ENCODE results near the gene WRNIP1. TPM values are rescaled to one million over a fixed set of nuclear protein-coding genes. Genes with fewer than 3 reads are reported as not detected.

The WRNIP1 gene
- total RNA-seq, 4 donors from 2014 or later = 62.6 to 89.4 (median 76.2) TPM

DNA sequence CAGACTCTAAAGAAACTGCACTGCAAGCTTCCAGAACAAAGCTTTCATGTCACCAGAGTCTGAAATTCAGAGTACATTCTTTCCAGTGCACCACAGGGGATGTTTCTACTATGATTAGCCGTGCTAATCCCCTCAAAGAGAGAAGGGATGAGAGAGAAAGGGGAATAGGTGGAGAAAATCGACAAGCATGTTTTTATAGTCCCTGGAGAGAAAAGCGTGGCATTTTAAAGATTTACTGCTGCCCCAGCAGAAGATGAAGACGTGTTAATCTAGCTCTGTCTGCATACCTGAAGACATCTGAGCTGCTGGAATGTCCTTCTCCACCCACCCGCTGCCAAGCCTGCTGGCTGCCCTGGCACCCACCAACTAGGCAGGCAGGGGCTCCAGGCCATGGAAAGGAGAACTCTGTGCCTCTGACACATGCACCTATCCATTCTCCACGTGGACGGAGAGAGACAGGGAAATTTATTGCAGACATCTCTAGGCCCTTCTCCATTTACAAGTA is 18.6 kb upstream of the WRNIP1 start:
- 65 to 67% methylated on average over 7 of the region's 7 CpGs for WGBS, 2 donors
- Histone ChIP-seq H3K36me3 (no peaks in the 10 kb centered on the region), H3K4me3 (no peak overlapping the region), H3K27ac (no peak overlapping the region), H3K4me1 (peaks cover 0 to 9% (median 2%) of the 10 kb centered on the region in 4 donors), H3K27me3 (no peaks in the 10 kb centered on the region), H3K9me3 (no peaks in the 10 kb centered on the region)
- TF ChIP-seq, protein P1, sequence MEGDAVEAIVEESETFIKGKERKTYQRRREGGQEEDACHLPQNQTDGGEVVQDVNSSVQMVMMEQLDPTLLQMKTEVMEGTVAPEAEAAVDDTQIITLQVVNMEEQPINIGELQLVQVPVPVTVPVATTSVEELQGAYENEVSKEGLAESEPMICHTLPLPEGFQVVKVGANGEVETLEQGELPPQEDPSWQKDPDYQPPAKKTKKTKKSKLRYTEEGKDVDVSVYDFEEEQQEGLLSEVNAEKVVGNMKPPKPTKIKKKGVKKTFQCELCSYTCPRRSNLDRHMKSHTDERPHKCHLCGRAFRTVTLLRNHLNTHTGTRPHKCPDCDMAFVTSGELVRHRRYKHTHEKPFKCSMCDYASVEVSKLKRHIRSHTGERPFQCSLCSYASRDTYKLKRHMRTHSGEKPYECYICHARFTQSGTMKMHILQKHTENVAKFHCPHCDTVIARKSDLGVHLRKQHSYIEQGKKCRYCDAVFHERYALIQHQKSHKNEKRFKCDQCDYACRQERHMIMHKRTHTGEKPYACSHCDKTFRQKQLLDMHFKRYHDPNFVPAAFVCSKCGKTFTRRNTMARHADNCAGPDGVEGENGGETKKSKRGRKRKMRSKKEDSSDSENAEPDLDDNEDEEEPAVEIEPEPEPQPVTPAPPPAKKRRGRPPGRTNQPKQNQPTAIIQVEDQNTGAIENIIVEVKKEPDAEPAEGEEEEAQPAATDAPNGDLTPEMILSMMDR (IDR thresholded peaks at IDR 0.05) = no peak
- TF ChIP-seq POLR2A (IDR thresholded peaks at IDR 0.05) (no peak), EP300 (IDR thresholded peaks at IDR 0.05) (no peak)
- DNase-seq (ENCODE audit: low spot score in 2 of 2) = no peak

DNA sequence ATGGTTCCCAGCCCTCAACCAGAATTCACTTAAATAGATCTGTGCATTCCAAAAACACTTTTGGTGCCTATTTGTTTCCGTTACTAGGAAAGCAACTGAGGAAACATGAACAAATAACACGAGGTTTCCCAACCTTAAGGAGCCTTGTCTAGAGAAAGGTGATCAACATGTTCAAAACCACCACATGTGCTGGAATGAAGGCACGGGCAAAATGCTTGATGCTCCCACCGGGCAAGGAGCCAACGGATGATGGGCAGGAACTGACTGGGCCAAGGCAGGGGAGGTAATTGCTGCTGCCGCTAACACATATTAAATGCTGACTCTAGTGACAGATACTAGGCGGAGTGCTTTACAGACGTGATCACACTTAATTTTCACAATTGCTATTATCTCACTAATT is 17.0 kb upstream of the WRNIP1 start:
- Histone ChIP-seq H3K27ac (no peak overlapping the region), H3K27me3 (no peaks in the 10 kb centered on the region)
- WGBS, 2 donors = 69 to 72% methylated on average over 8 of the region's 8 CpGs

DNA sequence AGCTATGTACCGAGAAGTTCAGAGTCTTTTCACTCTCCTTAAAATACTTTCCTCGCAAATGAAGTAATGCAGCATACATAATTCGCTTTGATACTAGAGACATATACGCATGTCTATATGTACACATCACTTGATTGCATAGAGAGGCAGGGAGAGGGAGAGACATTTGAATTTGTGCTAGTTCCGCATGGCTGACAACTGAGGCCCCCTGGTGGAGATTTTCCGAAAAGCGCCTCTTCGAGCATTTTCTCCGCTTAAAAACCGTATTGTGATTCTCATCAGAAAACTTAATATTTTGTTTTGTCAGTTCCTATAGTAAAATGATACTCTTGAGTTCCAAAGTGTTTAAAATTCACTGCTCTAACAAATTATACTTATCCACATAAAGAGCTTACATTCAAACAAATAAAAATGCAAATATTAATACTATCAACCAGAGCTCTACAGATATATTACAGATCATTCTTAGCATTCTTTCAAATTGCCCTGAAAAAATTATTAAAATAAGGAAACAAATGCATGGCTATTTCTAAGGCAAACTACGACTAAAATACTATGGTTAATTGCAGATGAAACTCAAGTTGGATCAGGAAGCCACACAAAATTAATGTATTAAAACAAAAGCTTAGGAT is 15.1 kb upstream of the WRNIP1 start:
- Histone ChIP-seq H3K27me3 (no peaks in the 10 kb centered on the region), H3K36me3 (no peaks in the 10 kb centered on the region), H3K9me3 (no peaks in the 10 kb centered on the region), H3K27ac (no peak overlapping the region), H3K4me3 (peak overlapping the region in 1 of 4 donors; percentile 15), H3K4me1 (peaks cover 0 to 12% (median 2%) of the 10 kb centered on the region in 4 donors)
- WGBS, 2 donors = 5 to 6% methylated on average over 11 of the region's 11 CpGs
- no peak for TF ChIP-seq EP300 (IDR thresholded peaks at IDR 0.05)
- TF ChIP-seq POLR2A (IDR thresholded peaks at IDR 0.05) = no peak
- TF ChIP-seq, protein P1 (IDR thresholded peaks at IDR 0.05) = peak; percentile 68 to 85 (median 81)
- DNase-seq (ENCODE audit: low spot score in 2 of 2) = peak; percentile 45 to 80

More for the DNA sequence above, 17.0 kb upstream of the WRNIP1 start:
- Histone ChIP-seq H3K4me1 (peaks cover 0 to 9% (median 2%) of the 10 kb centered on the region in 4 donors), H3K36me3 (no peaks in the 10 kb centered on the region), H3K9me3 (no peaks in the 10 kb centered on the region), H3K4me3 (no peak overlapping the region)
- TF ChIP-seq, protein P1 (IDR thresholded peaks at IDR 0.05) = no peak
- TF ChIP-seq POLR2A (IDR thresholded peaks at IDR 0.05) = no peak
- no peak for TF ChIP-seq EP300 (IDR thresholded peaks at IDR 0.05)
- no peak for DNase-seq (ENCODE audit: low spot score in 2 of 2)

DNA sequence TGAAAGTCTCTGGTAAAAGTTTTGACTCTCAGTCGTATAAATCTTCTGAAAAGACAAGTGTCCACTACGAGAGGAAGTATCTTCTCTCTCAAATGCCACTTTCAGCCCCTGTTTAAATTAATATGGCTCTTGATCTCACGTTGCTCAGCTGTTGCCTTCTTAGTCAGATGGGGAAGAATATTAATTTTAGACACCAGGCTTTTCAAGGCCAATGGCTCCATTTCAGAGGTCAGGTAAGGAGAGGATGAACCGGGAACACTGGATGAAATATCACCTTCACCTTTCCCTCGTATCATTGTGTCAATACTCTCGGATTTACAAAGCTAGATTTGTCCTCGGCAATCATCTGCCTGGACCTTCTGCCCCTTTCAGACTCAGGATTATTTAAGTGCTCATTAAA is 14.4 kb upstream of the WRNIP1 start, which contains the start of gene MYLK4:
TSS of gene MYLK4 (minus strand) at position 91 of the 400 bp plus-strand sequence. CDS start 1,628 bp downstream, outside the sequence.
- TF ChIP-seq, protein P1 (IDR thresholded peaks at IDR 0.05) = no peak
- TF ChIP-seq POLR2A (IDR thresholded peaks at IDR 0.05) (no peak), EP300 (IDR thresholded peaks at IDR 0.05) (no peak)
- Histone ChIP-seq H3K36me3 (no peaks in the 10 kb centered on the region), H3K27ac (no peak within 1 kb of the TSS), H3K4me1 (peaks cover 0 to 12% (median 2%) of the 10 kb centered on the region in 4 donors), H3K9me3 (no peaks in the 10 kb centered on the region), H3K4me3 (peak within 1 kb of the TSS in 1 of 4 donors; percentile 15), H3K27me3 (no peaks in the 10 kb centered on the region)
- no peak for DNase-seq (ENCODE audit: low spot score in 2 of 2)
- 85 to 87% methylated on average over 7 of the region's 7 CpGs for WGBS, 2 donors

DNA sequence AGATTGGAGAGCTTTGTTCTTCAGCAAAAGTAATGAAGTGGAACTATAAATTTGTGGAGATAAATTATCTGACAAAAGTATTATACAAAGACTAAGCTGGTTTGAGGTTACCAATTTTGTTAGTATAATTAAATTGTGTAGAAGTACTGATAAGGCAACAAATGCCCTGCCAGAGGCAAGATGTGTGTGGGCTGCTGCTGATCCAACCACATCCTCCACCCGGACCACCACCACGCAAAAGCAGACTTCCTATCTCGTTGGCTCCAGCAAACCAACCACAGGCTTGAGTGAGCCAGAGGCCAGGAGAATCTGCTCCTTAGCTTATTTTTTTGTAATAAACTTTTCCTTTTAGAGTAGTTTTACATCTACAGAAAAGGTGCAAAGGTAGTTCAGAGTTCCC is 13.3 kb upstream of the WRNIP1 start:
- WGBS, 2 donors = 64 to 89% methylated on average over 3 of the region's 3 CpGs
- Histone ChIP-seq H3K27me3 (no peaks in the 10 kb centered on the region), H3K27ac (no peak overlapping the region), H3K4me3 (no peak overlapping the region), H3K36me3 (no peaks in the 10 kb centered on the region), H3K4me1 (peaks cover 0 to 12% (median 2%) of the 10 kb centered on the region in 4 donors), H3K9me3 (no peaks in the 10 kb centered on the region)
- no peak for DNase-seq (ENCODE audit: low spot score in 2 of 2)
- TF ChIP-seq, protein P1 (IDR thresholded peaks at IDR 0.05) = no peak
- TF ChIP-seq POLR2A (IDR thresholded peaks at IDR 0.05) = no peak
- TF ChIP-seq EP300 (IDR thresholded peaks at IDR 0.05) = no peak
